Heart left ventricle (tissue), 16 donors: ENCODE data around the gene C10orf53. TPM values are rescaled to one million over a fixed set of nuclear protein-coding genes. Genes with fewer than 3 reads are reported as not detected.

Source experiments
- ATAC-seq, 4 donors: fragments of 200-7000 bp; cut with Tn5 transposase; one replicate each; pipeline ENCODE4 v1.9.1; 2020 to 2022; ENCODE audit warnings: moderate library complexity in 4 of 4, mild to moderate bottlenecking in 3 of 4, moderate number of reproducible peaks in 1 of 4
- DNase-seq, 5 donors: peaks; one replicate each; pipeline ENCODE4 v3.0.0-alpha.2; 2020
- H3K27ac ChIP-seq, 12 donors: fragments of 200-600 bp; sonication (generic) in 4 of 12; one replicate each; pipeline versions ENCODE4 v1.5.0 to v1.8.0; 2016 to 2022; ENCODE audit warnings: mild to moderate bottlenecking in 2 of 12
- H3K27me3 ChIP-seq, 9 donors: fragments of 200-600 bp; sonication (generic) in 2 of 9; one replicate each; pipeline versions ENCODE4 v1.5.1 to v1.8.0; 2016 to 2022; ENCODE audit warnings: mild to moderate bottlenecking in 3 of 9
- H3K36me3 ChIP-seq, 9 donors: fragments of 200-600 bp; sonication (generic) in 2 of 9; one replicate each; pipeline versions ENCODE4 v1.5.0 to v1.8.0; 2018 to 2022; ENCODE audit warnings: mild to moderate bottlenecking in 2 of 9
- H3K4me1 ChIP-seq, 12 donors: fragments of 200-600 bp; sonication (generic) in 4 of 12; one replicate each; pipeline versions ENCODE4 v1.5.0 to v1.8.0; 2016 to 2022; ENCODE audit warnings: mild to moderate bottlenecking in 3 of 12
- H3K4me3 ChIP-seq, 12 donors: fragments of 200-600 bp; sonication (generic) in 4 of 12; one replicate each; pipeline versions ENCODE4 v1.5.0 to v1.8.0; 2017 to 2022; ENCODE audit warnings: mild to moderate bottlenecking in 9 of 12, moderate library complexity in 4 of 12
- H3K9me3 ChIP-seq, 12 donors: fragments of 200-600 bp; sonication (generic) in 4 of 12; one replicate each; pipeline versions ENCODE4 v1.5.0 to v1.8.0; 2016 to 2022; ENCODE audit warnings: mild to moderate bottlenecking in 1 of 12
- POLR2A ChIP-seq, 2 donors: fragments of 450-650 bp; IDR thresholded peaks; one replicate each; pipeline ENCODE4 v1.6.1; 2017; ENCODE audit warnings: antibody characterized with exemption in 2 of 2, mild to moderate bottlenecking in 2 of 2, moderate library complexity in 2 of 2
- WGBS, 4 donors: extraction: QIAGEN DNeasy Blood & Tissue Kit in 2 of 4; methylation state at CpG; one replicate each; pipeline versions ENCODE4 v1.1.5 to v1.1.7; 2013 to 2018; 5-methylcytosine and 5-hydroxymethylcytosine counted together
- intact Hi-C, 10 donors: fragments of 100-400 bp; cut with DNase I; formaldehyde crosslinking; loops; one replicate each; pipeline versions ENCODE4 v1.11.1 to v1.14.2; 2022
- polyA plus RNA-seq, 2 donors: library from polyadenylated mRNA; stranded (reverse); fragments of 200-250 nt; gene quantifications; one replicate each; pipeline ENCODE4 v1.2.3, GENCODE V29; 2013
- total RNA-seq, 9 donors: library from RNA; depleted of rRNA in 2 of 9; stranded (reverse); fragments of >200 nt in 2 of 9; fragmentation: NEBNext Ultra II Directional in 3 of 9; extraction: Animal tissue kit (Norgen Biotek cat#: 25700) in 3 of 9; gene quantifications; one replicate each; pipeline versions ENCODE4 v1.1.0 to v1.2.4, GENCODE V29; 2016 to 2023
- TF ChIP-seq, protein P1 (sequence below), 12 donors: fragments of 200-600 bp; sonication (generic) in 4 of 12; IDR thresholded peaks; one replicate each; pipeline versions ENCODE4 v1.5.0 to v1.8.0; 2018 to 2022; ENCODE audit warnings: antibody characterized with exemption in 12 of 12, mild to moderate bottlenecking in 5 of 12
- donor health status: ischemic (EF 13 %, LVEDD 7.1; RV severe dilation, severe dysfunction).
- donor health status: healthy with polysubstance abuse.
- donor health status: DM: no; HTN: yes; CAD: no.
- donor health status: DM: no; HTN: no; CAD: no.
- donor health status: ischemic (EF 25% LVEDD 6.9; RV normal size, moderate dysfunction).
- donor health status: ischemic (EF 25% LVEDD 5.7; RV mildly dilated, moderate dysfunction).
- donor health status: healthy.
- donor health status: DM: yes; HTN: yes; CAD: no.
- donor health status: ischemic (EF 35%, LVEDD 5.7; RV mildly dilated, moderate dysfunction).
- donor health status: nonischemic (EF 11% LVEDD 7.7; RV severe dilation, severe dysfunction).
- donor health status: DM: yes; HTN: yes; CAD: no.
- donor health status: PGD.
- donor health status: ischemic (EF 29% LVEDD 5.4; RV normal size, mild dysfunction).
- donor health status: nonischemic (EF 23%, LVEDD 6.1; RV moderate dilation, normal function).

C10orf53 gene
- total and polyA plus RNA-seq, 11 donors, result not detected

DNA sequence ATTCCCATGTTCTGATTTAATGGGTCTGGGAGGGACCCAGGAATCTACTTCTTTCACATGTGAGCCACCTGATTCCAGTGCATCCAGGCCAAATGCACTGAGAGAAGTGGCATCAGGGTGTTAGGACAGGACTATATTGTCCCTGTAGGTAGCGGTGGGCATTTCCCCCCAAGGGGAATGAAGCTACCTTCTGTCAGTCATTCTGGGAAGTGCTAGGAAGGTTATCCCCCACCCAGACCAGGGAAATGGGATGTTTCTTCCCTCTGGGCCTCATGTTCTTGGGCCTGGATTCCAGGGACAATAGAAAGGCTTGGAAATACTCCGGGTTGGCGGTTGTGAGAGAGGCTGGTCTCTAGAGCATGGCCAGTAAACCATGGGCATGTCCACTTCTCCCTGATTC lies 20.8 kb downstream of the C10orf53 start:
- 70 to 84% (median 83%) methylated on average over 3 of the region's 3 CpGs for WGBS, 4 donors
- Histone ChIP-seq H3K36me3 (no peaks in the 10 kb centered on the region), H3K27me3 (peaks cover 0 to 4% (median 0%) of the 10 kb centered on the region in 9 donors), H3K27ac (no peak overlapping the region), H3K9me3 (peaks cover 0 to 5% (median 0%) of the 10 kb centered on the region in 12 donors), H3K4me3 (no peak overlapping the region), H3K4me1 (no peaks in the 10 kb centered on the region)
- no peak for TF ChIP-seq POLR2A (IDR thresholded peaks at IDR 0.05)
- TF ChIP-seq, protein P1, sequence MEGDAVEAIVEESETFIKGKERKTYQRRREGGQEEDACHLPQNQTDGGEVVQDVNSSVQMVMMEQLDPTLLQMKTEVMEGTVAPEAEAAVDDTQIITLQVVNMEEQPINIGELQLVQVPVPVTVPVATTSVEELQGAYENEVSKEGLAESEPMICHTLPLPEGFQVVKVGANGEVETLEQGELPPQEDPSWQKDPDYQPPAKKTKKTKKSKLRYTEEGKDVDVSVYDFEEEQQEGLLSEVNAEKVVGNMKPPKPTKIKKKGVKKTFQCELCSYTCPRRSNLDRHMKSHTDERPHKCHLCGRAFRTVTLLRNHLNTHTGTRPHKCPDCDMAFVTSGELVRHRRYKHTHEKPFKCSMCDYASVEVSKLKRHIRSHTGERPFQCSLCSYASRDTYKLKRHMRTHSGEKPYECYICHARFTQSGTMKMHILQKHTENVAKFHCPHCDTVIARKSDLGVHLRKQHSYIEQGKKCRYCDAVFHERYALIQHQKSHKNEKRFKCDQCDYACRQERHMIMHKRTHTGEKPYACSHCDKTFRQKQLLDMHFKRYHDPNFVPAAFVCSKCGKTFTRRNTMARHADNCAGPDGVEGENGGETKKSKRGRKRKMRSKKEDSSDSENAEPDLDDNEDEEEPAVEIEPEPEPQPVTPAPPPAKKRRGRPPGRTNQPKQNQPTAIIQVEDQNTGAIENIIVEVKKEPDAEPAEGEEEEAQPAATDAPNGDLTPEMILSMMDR (IDR thresholded peaks at IDR 0.05), result no peak
- ATAC-seq (no peak), DNase-seq (no peak)
- intact Hi-C loops, result no loop called here

DNA sequence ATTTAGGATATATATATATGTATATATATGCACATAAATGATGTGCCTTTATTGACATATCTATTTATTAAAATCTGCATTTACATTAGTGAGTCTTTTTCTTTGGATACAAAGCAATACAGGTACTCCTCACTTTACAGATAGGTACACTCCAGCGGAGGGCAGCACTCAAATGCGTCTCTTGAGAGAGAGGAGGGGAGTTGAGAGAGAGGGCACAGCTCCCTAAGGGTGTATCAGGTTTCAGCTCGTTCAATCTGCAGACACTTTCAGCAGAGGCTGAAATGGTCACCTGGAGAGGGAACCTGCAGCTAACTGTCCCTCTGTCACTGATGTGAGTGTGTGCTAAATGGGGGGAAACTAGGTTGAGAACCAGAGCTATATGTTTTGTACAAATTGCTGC lies 21.5 kb downstream of the C10orf53 start:
- TF ChIP-seq, protein P1 (IDR thresholded peaks at IDR 0.05), result no peak
- no peak for TF ChIP-seq POLR2A (IDR thresholded peaks at IDR 0.05)
- intact Hi-C loops, result no loop called here
- H3K4me1 ChIP-seq, result no peaks in the 10 kb centered on the region
- WGBS, 4 donors, result 0 to 11% (median 6%) methylated on average over 3 of the region's 3 CpGs
- peaks cover 0 to 4% (median 0%) of the 10 kb centered on the region in 9 donors for H3K27me3 ChIP-seq
- peaks cover 0 to 9% (median 0%) of the 10 kb centered on the region in 12 donors for H3K9me3 ChIP-seq
- no peaks in the 10 kb centered on the region for H3K36me3 ChIP-seq
- H3K4me3 ChIP-seq, result no peak overlapping the region
- DNase-seq, result no peak
- no peak for ATAC-seq
- H3K27ac ChIP-seq, result no peak overlapping the region

DNA sequence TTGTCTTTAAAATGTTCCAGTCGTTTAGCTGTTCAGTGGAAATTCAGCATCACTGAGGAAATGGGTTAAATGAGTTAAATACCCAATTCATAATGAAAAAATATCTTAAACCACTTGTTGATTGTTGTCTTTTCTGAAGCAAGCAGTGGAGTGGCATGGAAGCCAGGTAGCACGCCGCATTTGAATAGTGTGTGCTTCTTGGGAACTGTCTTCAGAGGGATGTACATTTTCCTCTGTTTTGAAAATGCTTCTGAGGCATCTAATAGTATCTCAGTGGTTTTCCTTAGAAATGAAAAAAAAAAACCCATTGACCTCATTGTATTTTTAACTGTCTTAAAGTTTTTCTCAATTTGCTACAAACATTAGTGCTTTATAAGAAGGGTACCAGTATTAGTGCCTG lies 28.1 kb downstream of the C10orf53 start:
- H3K4me1 ChIP-seq, result no peaks in the 10 kb centered on the region
- H3K27ac ChIP-seq, result no peak overlapping the region
- intact Hi-C loops, result no loop called here
- WGBS, 4 donors, result 65 to 77% (median 73%) methylated on average over 3 of the region's 3 CpGs
- TF ChIP-seq, protein P1 (IDR thresholded peaks at IDR 0.05), result no peak
- TF ChIP-seq POLR2A (IDR thresholded peaks at IDR 0.05), result no peak
- H3K9me3 ChIP-seq, result peaks cover 0 to 9% (median 0%) of the 10 kb centered on the region in 12 donors
- H3K36me3 ChIP-seq, result no peaks in the 10 kb centered on the region
- no peak for ATAC-seq
- no peak overlapping the region for H3K4me3 ChIP-seq
- DNase-seq, result no peak
- peaks cover 0 to 14% (median 0%) of the 10 kb centered on the region in 9 donors for H3K27me3 ChIP-seq

DNA sequence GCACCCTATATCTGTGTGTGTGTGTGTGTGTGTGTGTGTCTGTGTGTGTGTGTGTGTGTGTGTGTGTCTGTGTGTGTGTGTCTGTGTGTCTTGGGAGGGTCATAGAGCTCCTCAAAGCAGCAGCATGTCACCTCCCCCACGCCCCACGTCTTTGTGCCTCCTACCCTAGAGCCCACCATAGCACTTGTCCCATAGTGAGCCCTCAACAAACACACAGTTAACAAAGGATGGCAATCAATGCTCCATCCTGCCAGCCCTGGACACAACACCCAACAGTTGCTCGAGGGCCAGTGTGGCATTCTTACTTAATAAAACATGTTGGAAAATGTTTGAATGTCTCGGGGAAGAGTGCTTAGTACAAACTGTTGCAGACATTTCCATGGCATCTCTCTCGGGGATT lies 30.5 kb downstream of the C10orf53 start:
- ATAC-seq (no peak), DNase-seq (peak in 1 of 5 donors; percentile 9)
- H3K27me3 ChIP-seq, result peaks cover 0 to 14% (median 0%) of the 10 kb centered on the region in 9 donors
- H3K27ac ChIP-seq, result no peak overlapping the region
- intact Hi-C loops, result no loop called here
- 50 to 64% (median 58%) methylated on average over 3 to 5 of the region's 5 CpGs for WGBS, 4 donors
- H3K4me3 ChIP-seq, result no peak overlapping the region
- peaks cover 0 to 12% (median 0%) of the 10 kb centered on the region in 12 donors for H3K9me3 ChIP-seq
- no peaks in the 10 kb centered on the region for H3K4me1 ChIP-seq
- no peak for TF ChIP-seq POLR2A (IDR thresholded peaks at IDR 0.05)
- TF ChIP-seq, protein P1 (IDR thresholded peaks at IDR 0.05), result no peak
- no peaks in the 10 kb centered on the region for H3K36me3 ChIP-seq
